Body of pancreas (tissue), 4 donors: ENCODE data around the gene SCPEP1.
"Not testable (repeated sequence)": the region's sequence is repeated elsewhere in the genome, so short reads cannot be mapped to it uniquely, and the experiment has no call there.

ENCODE experiments used
- POLR2A ChIP-seq, 3 donors: fragments of 450-650 bp; IDR thresholded peaks; one replicate each; pipeline ENCODE4 v1.6.1; 2016; ENCODE audit warnings: antibody characterized with exemption in 3 of 3, mild to moderate bottlenecking in 2 of 3
- TF ChIP-seq, protein P1 (sequence below), 7 experiments: fragments of 450-650 bp in 4 of 7; fragments of 200-600 bp in 3 of 7; sonication (generic) in 3 of 7; IDR thresholded peaks; one replicate each; pipeline ENCODE4 v1.5.1; 2016 to 2019; ENCODE audit warnings: antibody characterized with exemption in 7 of 7

DNA sequence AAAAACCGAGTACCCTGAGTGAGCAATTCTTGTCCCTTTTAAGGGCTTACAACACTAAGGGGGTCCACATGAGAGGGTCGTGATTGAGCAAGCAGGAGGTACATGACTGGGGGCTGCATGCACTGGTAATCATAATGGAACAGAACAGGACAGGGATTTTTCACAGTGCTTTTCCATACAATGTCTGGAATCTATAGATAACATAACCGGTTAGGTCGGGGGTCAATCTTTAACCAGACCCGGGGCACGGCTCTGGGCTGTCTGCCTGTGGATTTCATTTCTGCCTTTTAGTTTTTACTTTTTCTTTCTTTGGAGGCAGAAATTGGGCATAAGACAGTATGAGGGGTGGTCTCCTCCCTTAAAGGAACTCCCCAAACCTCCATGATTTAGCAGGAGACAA, 12.2 kb upstream of the SCPEP1 start:
- TF ChIP-seq, protein P1, sequence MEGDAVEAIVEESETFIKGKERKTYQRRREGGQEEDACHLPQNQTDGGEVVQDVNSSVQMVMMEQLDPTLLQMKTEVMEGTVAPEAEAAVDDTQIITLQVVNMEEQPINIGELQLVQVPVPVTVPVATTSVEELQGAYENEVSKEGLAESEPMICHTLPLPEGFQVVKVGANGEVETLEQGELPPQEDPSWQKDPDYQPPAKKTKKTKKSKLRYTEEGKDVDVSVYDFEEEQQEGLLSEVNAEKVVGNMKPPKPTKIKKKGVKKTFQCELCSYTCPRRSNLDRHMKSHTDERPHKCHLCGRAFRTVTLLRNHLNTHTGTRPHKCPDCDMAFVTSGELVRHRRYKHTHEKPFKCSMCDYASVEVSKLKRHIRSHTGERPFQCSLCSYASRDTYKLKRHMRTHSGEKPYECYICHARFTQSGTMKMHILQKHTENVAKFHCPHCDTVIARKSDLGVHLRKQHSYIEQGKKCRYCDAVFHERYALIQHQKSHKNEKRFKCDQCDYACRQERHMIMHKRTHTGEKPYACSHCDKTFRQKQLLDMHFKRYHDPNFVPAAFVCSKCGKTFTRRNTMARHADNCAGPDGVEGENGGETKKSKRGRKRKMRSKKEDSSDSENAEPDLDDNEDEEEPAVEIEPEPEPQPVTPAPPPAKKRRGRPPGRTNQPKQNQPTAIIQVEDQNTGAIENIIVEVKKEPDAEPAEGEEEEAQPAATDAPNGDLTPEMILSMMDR (IDR thresholded peaks at IDR 0.05): not testable (repeated sequence)
- TF ChIP-seq POLR2A (IDR thresholded peaks at IDR 0.05): not testable (repeated sequence)
